Breast epithelium (tissue), 4 donors: ENCODE measurements around the gene LGR4. TPM values are rescaled to one million over a fixed set of nuclear protein-coding genes. Genes with fewer than 3 reads are reported as not detected.
"Not testable (repeated sequence)": the region's sequence is repeated elsewhere in the genome, so short reads cannot be mapped to it uniquely, and the experiment has no call there.

Experiments used
- DNase-seq, 2 donors: peaks; one replicate each; pipeline ENCODE4 v3.0.0-alpha.2; 2019; ENCODE audit warnings: low spot score in 2 of 2
- H3K27ac ChIP-seq, 2 donors: fragments of 200-600 bp; sonication (generic) in 1 of 2; one replicate each; pipeline ENCODE4 v1.5.1; 2016 to 2019; ENCODE audit warnings: mild to moderate bottlenecking in 1 of 2
- H3K27me3 ChIP-seq, 2 donors: fragments of 200-600 bp; sonication (generic) in 1 of 2; one replicate each; pipeline versions ENCODE4 v1.5.1 to v1.6.0; 2017 to 2019; ENCODE audit warnings: control low read depth in 1 of 2, mild to moderate bottlenecking in 1 of 2
- H3K36me3 ChIP-seq: fragments of 200-600 bp; one replicate; pipeline ENCODE4 v1.5.1; 2019
- H3K4me1 ChIP-seq, 2 donors: fragments of 200-600 bp; sonication (generic); one replicate each; pipeline ENCODE4 v1.5.1; 2016 to 2019; ENCODE audit warnings: control low read depth in 1 of 2
- H3K4me3 ChIP-seq, 3 donors: fragments of 200-600 bp; sonication (generic); 1 replicate in 2 of 3; 2 replicates in 1 of 3; pipeline ENCODE4 v1.5.1; 2016 to 2019; ENCODE audit warnings: mild to moderate bottlenecking in 3 of 3, moderate library complexity in 2 of 3
- H3K9me3 ChIP-seq, 2 donors: fragments of 200-600 bp; sonication (generic) in 1 of 2; one replicate each; pipeline ENCODE4 v1.5.1; 2016 to 2019; ENCODE audit warnings: control low read depth in 1 of 2
- CTCF ChIP-seq, 3 donors: fragments of 450-650 bp; IDR thresholded peaks; one replicate each; pipeline ENCODE4 v1.5.1; 2016 to 2017; ENCODE audit warnings: antibody characterized with exemption in 3 of 3, mild to moderate bottlenecking in 3 of 3, moderate library complexity in 3 of 3
- POLR2A ChIP-seq: fragments of 450-650 bp; IDR thresholded peaks from one replicate; pipeline ENCODE4 v1.6.1; 2016; ENCODE audit warnings: antibody characterized with exemption, mild to moderate bottlenecking, moderate library complexity
- POLR2AphosphoS5 ChIP-seq, 3 donors: sonication (generic); formaldehyde crosslinking; IDR thresholded peaks; one replicate each; pipeline ENCODE4 v1.6.1; 2017; ENCODE audit warnings: antibody characterized with exemption in 3 of 3
- intact Hi-C: fragments of 100-400 bp; cut with DNase I; formaldehyde crosslinking; loops from one replicate; pipeline ENCODE4 v1.15.1; 2023; ENCODE audit warnings: low total_unique reads
- total RNA-seq, 3 donors: library from RNA; depleted of rRNA; stranded (reverse); fragments of >200 nt; gene quantifications; one replicate each; pipeline ENCODE4 v1.1.0, GENCODE V29; 2016

LGR4 gene
- total RNA-seq, 3 donors from 2014 or later = 28.5 to 93.7 (median 34.2) TPM

- Histone ChIP-seq H3K9me3 (no peaks in the 10 kb centered on the region), H3K27me3 (no peaks in the 10 kb centered on the region), H3K36me3 (no peaks in the 10 kb centered on the region), H3K4me3 (no peak overlapping the region), H3K27ac (no peak overlapping the region), H3K4me1 (peaks cover 0 to 6% of the 10 kb centered on the region in 2 donors)
- no peak for DNase-seq
- intact Hi-C loops = no loop called here
- no peak for TF ChIP-seq POLR2A
- no peak for TF ChIP-seq POLR2AphosphoS5 (IDR thresholded peaks at IDR 0.05)
- TF ChIP-seq CTCF (IDR thresholded peaks at IDR 0.05) = no peak
Observed at GRCh38 chr11:27453701-27454100, 18.9 kb downstream of the LGR4 start.

- Histone ChIP-seq H3K27ac (peak overlapping the region; percentile 58 to 59), H3K36me3 (no peaks in the 10 kb centered on the region), H3K9me3 (no peaks in the 10 kb centered on the region), H3K27me3 (no peaks in the 10 kb centered on the region), H3K4me1 (peaks cover 0 to 6% of the 10 kb centered on the region in 2 donors), H3K4me3 (no peak overlapping the region)
- no peak for DNase-seq
- intact Hi-C loops = no loop called here
- TF ChIP-seq POLR2AphosphoS5 (IDR thresholded peaks at IDR 0.05) = no peak
- no peak for TF ChIP-seq CTCF (IDR thresholded peaks at IDR 0.05)
- no peak for TF ChIP-seq POLR2A
Observed at GRCh38 chr11:27452147-27452546, 20.4 kb downstream of the LGR4 start.

- H3K4me3 ChIP-seq = no peak overlapping the region
- H3K9me3 ChIP-seq = no peaks in the 10 kb centered on the region
- H3K36me3 ChIP-seq = no peaks in the 10 kb centered on the region
- H3K27me3 ChIP-seq = no peaks in the 10 kb centered on the region
- DNase-seq = no peak
- peaks cover 0 to 6% of the 10 kb centered on the region in 2 donors for H3K4me1 ChIP-seq
- H3K27ac ChIP-seq = peak overlapping the region; percentile 58 to 59
- intact Hi-C loops = no loop called here
- TF ChIP-seq POLR2AphosphoS5 (IDR thresholded peaks at IDR 0.05) = no peak
- TF ChIP-seq CTCF (IDR thresholded peaks at IDR 0.05) = no peak
- no peak for TF ChIP-seq POLR2A
Observed at GRCh38 chr11:27451244-27451965, 21.2 kb downstream of the LGR4 start.

GRCh38 chr11:27448184-27448540, 24.4 kb downstream of the LGR4 start:
- DNase-seq, intact Hi-C loops, H3K4me3 ChIP-seq, H3K27ac ChIP-seq, H3K4me1 ChIP-seq, H3K27me3 ChIP-seq, H3K36me3 ChIP-seq, H3K9me3 ChIP-seq: not testable (repeated sequence)

- Histone ChIP-seq H3K27ac (no peak overlapping the region), H3K9me3 (no peaks in the 10 kb centered on the region), H3K36me3 (no peaks in the 10 kb centered on the region), H3K4me1 (no peaks in the 10 kb centered on the region), H3K27me3 (no peaks in the 10 kb centered on the region), H3K4me3 (no peak overlapping the region)
- intact Hi-C loops = no loop called here
- DNase-seq = no peak
- TF ChIP-seq CTCF (IDR thresholded peaks at IDR 0.05) (no peak), POLR2AphosphoS5 (IDR thresholded peaks at IDR 0.05) (no peak), POLR2A (no peak)
Observed at GRCh38 chr11:27447288-27448183, 25.1 kb downstream of the LGR4 start.
